HCT116 (cell line): ENCODE results near the gene RNH1.

ENCODE experiments used
- CBX3 ChIP-seq: IDR thresholded peaks from 2 replicates; pipeline ENCODE4 v1.6.1; 2012; ENCODE audit warnings: low read depth
- CEBPB ChIP-seq: IDR thresholded peaks from 2 replicates; pipeline ENCODE4 v1.6.1; 2012; ENCODE audit warnings: low read depth
- ELF1 ChIP-seq: IDR thresholded peaks from 2 replicates; pipeline ENCODE4 v1.6.1; 2012; ENCODE audit warnings: low read depth, borderline replicate concordance
- EZH2 ChIP-seq: fragments of 200-600 bp; sonication (generic); IDR thresholded peaks from 2 replicates; pipeline ENCODE4 v1.6.1; 2017; ENCODE audit warnings: antibody characterized with exemption, mixed run types
- JUND ChIP-seq: IDR thresholded peaks from 2 replicates; pipeline ENCODE4 v1.6.1; 2012
- POLR2A ChIP-seq: IDR thresholded peaks from 2 replicates; pipeline ENCODE4 v1.7.0; 2011; ENCODE audit warnings: borderline replicate concordance; ENCODE audit not compliant: insufficient read depth, insufficient read length; ENCODE audit errors: extremely low read depth
- POLR2AphosphoS5 ChIP-seq: IDR thresholded peaks from 2 replicates; pipeline ENCODE4 v1.6.1; 2011; ENCODE audit warnings: mild to moderate bottlenecking, low read depth, low read length, moderate library complexity
- RAD21 ChIP-seq: IDR thresholded peaks from 2 replicates; pipeline ENCODE4 v1.6.1; 2012; ENCODE audit warnings: low read depth, mild to moderate bottlenecking
- SP1 ChIP-seq: IDR thresholded peaks from 2 replicates; pipeline ENCODE4 v1.6.1; 2012; ENCODE audit warnings: low read depth
- YY1 ChIP-seq: IDR thresholded peaks from 2 replicates; pipeline ENCODE4 v1.6.1; 2011; ENCODE audit warnings: low read length, low read depth, moderate library complexity, mild to moderate bottlenecking; ENCODE audit not compliant: insufficient replicate concordance; ENCODE audit errors: extremely low read depth
- ZNF274 ChIP-seq: fragments of 200-500 bp; sonication (Bioruptor generic); IDR thresholded peaks from 2 replicates; pipeline ENCODE4 v1.6.1; 2014; ENCODE audit warnings: mild to moderate bottlenecking, low read depth, low read length, inconsistent platforms
- TF ChIP-seq, protein P1 (sequence below), 3 experiments: fragments of 200-600 bp in 1 of 3; sonication (generic) in 1 of 3; IDR thresholded peaks in 2 of 3; conservative IDR thresholded peaks in 1 of 3; 2 replicates each; pipeline ENCODE4 v1.5.1; 2012 to 2017; ENCODE audit warnings: low read depth in 2 of 3, low read length in 2 of 3, antibody characterized with exemption in 1 of 3, borderline replicate concordance in 1 of 3, control low read depth in 1 of 3, mild to moderate bottlenecking in 1 of 3, mixed read lengths in 1 of 3, mixed run types in 1 of 3, moderate library complexity in 1 of 3; ENCODE audit not compliant: insufficient read depth in 1 of 3
- TF ChIP-seq, protein P2 (sequence below): IDR thresholded peaks from 2 replicates; pipeline ENCODE4 v1.6.1; 2012; ENCODE audit warnings: low read depth

DNA sequence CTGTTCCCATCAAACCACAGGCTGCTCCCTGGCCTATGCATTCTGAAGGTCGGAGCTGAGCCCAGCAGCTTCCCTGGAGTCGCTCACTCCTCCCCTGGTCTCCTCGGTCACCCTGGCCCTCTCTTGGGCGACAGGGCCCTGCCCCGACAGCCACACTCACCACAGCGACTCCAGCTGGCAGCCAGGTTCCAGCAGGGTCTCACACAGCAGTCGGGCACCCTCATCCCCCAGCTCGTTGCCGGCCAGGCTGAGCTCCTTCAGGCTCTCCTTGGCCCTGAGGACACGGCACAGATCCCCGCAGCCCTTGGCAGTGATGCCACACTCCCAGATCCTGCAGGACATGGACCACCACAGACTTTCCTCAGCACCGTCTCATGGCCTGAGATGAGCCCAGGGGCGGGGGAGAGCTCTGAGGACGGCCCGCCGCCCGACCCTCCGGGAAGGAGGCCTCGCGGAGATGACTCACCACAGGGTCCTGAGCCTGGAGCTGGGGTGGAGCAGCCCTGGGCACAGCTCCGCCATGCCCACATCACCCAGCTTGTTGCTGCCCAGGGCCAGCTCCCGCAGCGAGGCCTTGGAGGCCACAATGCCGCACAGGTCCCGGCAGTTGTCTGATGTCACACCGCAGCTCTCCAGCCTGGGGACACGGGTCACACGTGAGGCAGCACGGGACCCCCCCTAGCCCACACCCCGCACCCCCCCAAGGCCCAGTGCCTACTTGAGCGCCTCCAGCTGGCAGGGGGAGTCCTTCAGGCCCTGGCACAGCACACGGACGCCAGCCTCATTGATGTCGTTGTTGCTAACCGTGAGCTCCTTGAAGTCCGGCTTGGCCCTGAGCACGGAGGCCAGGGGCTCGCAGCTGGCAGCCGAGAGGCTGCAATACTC is 8.5 kb downstream of the RNH1 start:
- TF ChIP-seq SP1 = no peak
- no peak for TF ChIP-seq POLR2A
- TF ChIP-seq, protein P1, sequence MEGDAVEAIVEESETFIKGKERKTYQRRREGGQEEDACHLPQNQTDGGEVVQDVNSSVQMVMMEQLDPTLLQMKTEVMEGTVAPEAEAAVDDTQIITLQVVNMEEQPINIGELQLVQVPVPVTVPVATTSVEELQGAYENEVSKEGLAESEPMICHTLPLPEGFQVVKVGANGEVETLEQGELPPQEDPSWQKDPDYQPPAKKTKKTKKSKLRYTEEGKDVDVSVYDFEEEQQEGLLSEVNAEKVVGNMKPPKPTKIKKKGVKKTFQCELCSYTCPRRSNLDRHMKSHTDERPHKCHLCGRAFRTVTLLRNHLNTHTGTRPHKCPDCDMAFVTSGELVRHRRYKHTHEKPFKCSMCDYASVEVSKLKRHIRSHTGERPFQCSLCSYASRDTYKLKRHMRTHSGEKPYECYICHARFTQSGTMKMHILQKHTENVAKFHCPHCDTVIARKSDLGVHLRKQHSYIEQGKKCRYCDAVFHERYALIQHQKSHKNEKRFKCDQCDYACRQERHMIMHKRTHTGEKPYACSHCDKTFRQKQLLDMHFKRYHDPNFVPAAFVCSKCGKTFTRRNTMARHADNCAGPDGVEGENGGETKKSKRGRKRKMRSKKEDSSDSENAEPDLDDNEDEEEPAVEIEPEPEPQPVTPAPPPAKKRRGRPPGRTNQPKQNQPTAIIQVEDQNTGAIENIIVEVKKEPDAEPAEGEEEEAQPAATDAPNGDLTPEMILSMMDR (IDR thresholded peaks at IDR 0.05 in 2 of 3, conservative IDR thresholded peaks at IDR 0.05 in 1 of 3; ENCODE audit: borderline replicate concordance in 1 of 3, insufficient read depth in 1 of 3, low read depth in 2 of 3, low read length in 2 of 3) = no peak
- no peak for TF ChIP-seq RAD21
- no peak for TF ChIP-seq POLR2AphosphoS5
- no peak for TF ChIP-seq ELF1
- TF ChIP-seq CBX3 = no peak
- TF ChIP-seq ZNF274 = no peak
- TF ChIP-seq YY1 = no peak
- no peak for TF ChIP-seq EZH2
- no peak for TF ChIP-seq CEBPB
- TF ChIP-seq JUND = no peak
- TF ChIP-seq, protein P2, sequence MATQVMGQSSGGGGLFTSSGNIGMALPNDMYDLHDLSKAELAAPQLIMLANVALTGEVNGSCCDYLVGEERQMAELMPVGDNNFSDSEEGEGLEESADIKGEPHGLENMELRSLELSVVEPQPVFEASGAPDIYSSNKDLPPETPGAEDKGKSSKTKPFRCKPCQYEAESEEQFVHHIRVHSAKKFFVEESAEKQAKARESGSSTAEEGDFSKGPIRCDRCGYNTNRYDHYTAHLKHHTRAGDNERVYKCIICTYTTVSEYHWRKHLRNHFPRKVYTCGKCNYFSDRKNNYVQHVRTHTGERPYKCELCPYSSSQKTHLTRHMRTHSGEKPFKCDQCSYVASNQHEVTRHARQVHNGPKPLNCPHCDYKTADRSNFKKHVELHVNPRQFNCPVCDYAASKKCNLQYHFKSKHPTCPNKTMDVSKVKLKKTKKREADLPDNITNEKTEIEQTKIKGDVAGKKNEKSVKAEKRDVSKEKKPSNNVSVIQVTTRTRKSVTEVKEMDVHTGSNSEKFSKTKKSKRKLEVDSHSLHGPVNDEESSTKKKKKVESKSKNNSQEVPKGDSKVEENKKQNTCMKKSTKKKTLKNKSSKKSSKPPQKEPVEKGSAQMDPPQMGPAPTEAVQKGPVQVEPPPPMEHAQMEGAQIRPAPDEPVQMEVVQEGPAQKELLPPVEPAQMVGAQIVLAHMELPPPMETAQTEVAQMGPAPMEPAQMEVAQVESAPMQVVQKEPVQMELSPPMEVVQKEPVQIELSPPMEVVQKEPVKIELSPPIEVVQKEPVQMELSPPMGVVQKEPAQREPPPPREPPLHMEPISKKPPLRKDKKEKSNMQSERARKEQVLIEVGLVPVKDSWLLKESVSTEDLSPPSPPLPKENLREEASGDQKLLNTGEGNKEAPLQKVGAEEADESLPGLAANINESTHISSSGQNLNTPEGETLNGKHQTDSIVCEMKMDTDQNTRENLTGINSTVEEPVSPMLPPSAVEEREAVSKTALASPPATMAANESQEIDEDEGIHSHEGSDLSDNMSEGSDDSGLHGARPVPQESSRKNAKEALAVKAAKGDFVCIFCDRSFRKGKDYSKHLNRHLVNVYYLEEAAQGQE = no peak
